Measurements from ENCODE around the gene CDK6. TPM values are rescaled to one million over a fixed set of nuclear protein-coding genes. Genes with fewer than 3 reads are reported as not detected.

Gene CDK6
- total and polyA plus RNA-seq, 4 donors, result 1.6 to 66.4 (median 12.1) TPM

GRCh38 chr7:92595281-92595680 is 241.1 kb downstream of the CDK6 start:
- Histone ChIP-seq H3K27ac (ENCODE audit: low read depth in 1 of 2, low read length in 1 of 2) (no peak overlapping the region), H3K36me3 (ENCODE audit: control insufficient read depth in 4 of 4, insufficient read depth in 4 of 4, low read length in 4 of 4) (no peaks in the 10 kb centered on the region), H3K4me3 (no peak overlapping the region), H3K9ac (ENCODE audit: insufficient read depth in 1 of 2, low read length in 2 of 2) (no peak overlapping the region), H3K4me1 (ENCODE audit: control insufficient read depth in 5 of 5, insufficient read depth in 5 of 5, low read length in 5 of 5) (peaks cover 0 to 6% (median 0%) of the 10 kb centered on the region in 5 donors), H3K9me3 (ENCODE audit: control insufficient read depth in 4 of 4, insufficient read depth in 3 of 4, low read length in 3 of 4) (no peaks in the 10 kb centered on the region), H3K27me3 (ENCODE audit: control insufficient read depth in 3 of 3, insufficient read depth in 3 of 3, low read length in 2 of 3) (no peaks in the 10 kb centered on the region)
- TF ChIP-seq, protein P1, sequence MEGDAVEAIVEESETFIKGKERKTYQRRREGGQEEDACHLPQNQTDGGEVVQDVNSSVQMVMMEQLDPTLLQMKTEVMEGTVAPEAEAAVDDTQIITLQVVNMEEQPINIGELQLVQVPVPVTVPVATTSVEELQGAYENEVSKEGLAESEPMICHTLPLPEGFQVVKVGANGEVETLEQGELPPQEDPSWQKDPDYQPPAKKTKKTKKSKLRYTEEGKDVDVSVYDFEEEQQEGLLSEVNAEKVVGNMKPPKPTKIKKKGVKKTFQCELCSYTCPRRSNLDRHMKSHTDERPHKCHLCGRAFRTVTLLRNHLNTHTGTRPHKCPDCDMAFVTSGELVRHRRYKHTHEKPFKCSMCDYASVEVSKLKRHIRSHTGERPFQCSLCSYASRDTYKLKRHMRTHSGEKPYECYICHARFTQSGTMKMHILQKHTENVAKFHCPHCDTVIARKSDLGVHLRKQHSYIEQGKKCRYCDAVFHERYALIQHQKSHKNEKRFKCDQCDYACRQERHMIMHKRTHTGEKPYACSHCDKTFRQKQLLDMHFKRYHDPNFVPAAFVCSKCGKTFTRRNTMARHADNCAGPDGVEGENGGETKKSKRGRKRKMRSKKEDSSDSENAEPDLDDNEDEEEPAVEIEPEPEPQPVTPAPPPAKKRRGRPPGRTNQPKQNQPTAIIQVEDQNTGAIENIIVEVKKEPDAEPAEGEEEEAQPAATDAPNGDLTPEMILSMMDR (IDR thresholded peaks at IDR 0.05; ENCODE audit: control extremely low read depth, extremely low read depth), result no peak
- WGBS, 2 donors, result 83% methylated on average over 4 of the region's 4 CpGs
- DNase-seq, result no peak
- no peak for ATAC-seq (ENCODE audit: insufficient read depth, low FRiP score)

- peaks cover 0 to 3% (median 0%) of the 10 kb centered on the region in 4 donors for H3K36me3 ChIP-seq (ENCODE audit: control insufficient read depth in 4 of 4, insufficient read depth in 4 of 4, low read length in 4 of 4)
- no peaks in the 10 kb centered on the region for H3K27me3 ChIP-seq (ENCODE audit: control insufficient read depth in 3 of 3, insufficient read depth in 3 of 3, low read length in 2 of 3)
- no peak overlapping the region for H3K27ac ChIP-seq (ENCODE audit: low read depth in 1 of 2, low read length in 1 of 2)
- no peaks in the 10 kb centered on the region for H3K9me3 ChIP-seq (ENCODE audit: control insufficient read depth in 4 of 4, insufficient read depth in 3 of 4, low read length in 3 of 4)
- ATAC-seq (ENCODE audit: insufficient read depth, low FRiP score) (no peak), DNase-seq (no peak)
- H3K9ac ChIP-seq (ENCODE audit: insufficient read depth in 1 of 2, low read length in 2 of 2), result no peak overlapping the region
- peaks cover 0 to 6% (median 0%) of the 10 kb centered on the region in 5 donors for H3K4me1 ChIP-seq (ENCODE audit: control insufficient read depth in 5 of 5, insufficient read depth in 5 of 5, low read length in 5 of 5)
- H3K4me3 ChIP-seq, result no peak overlapping the region
- TF ChIP-seq, protein P1 (IDR thresholded peaks at IDR 0.05; ENCODE audit: control extremely low read depth, extremely low read depth), result no peak
- 93 to 98% methylated on average over 3 of the region's 3 CpGs for WGBS, 2 donors
Measured at GRCh38 chr7:92594746-92595145, 241.6 kb downstream of the CDK6 start.

- no peak overlapping the region for H3K27ac ChIP-seq (ENCODE audit: low read depth in 1 of 2, low read length in 1 of 2)
- no peaks in the 10 kb centered on the region for H3K9me3 ChIP-seq (ENCODE audit: control insufficient read depth in 4 of 4, insufficient read depth in 3 of 4, low read length in 3 of 4)
- H3K4me3 ChIP-seq, result no peak overlapping the region
- peaks cover 7 to 34% (median 12%) of the 10 kb centered on the region in 5 donors for H3K4me1 ChIP-seq (ENCODE audit: control insufficient read depth in 5 of 5, insufficient read depth in 5 of 5, low read length in 5 of 5)
- H3K27me3 ChIP-seq (ENCODE audit: control insufficient read depth in 3 of 3, insufficient read depth in 3 of 3, low read length in 2 of 3), result no peaks in the 10 kb centered on the region
- TF ChIP-seq, protein P1 (IDR thresholded peaks at IDR 0.05; ENCODE audit: control extremely low read depth, extremely low read depth), result no peak
- 40 to 43% methylated on average over 19 of the region's 19 CpGs for WGBS, 2 donors
- peaks cover 0 to 6% (median 0%) of the 10 kb centered on the region in 4 donors for H3K36me3 ChIP-seq (ENCODE audit: control insufficient read depth in 4 of 4, insufficient read depth in 4 of 4, low read length in 4 of 4)
- DNase-seq (no peak), ATAC-seq (ENCODE audit: insufficient read depth, low FRiP score) (no peak)
- H3K9ac ChIP-seq (ENCODE audit: insufficient read depth in 1 of 2, low read length in 2 of 2), result peak overlapping the region in 1 of 2 donors; percentile 61
Measured at GRCh38 chr7:92590711-92591310, 245.6 kb downstream of the CDK6 start.

GRCh38 chr7:92589056-92589455 is 247.3 kb downstream of the CDK6 start:
- Histone ChIP-seq H3K27me3 (ENCODE audit: control insufficient read depth in 3 of 3, insufficient read depth in 3 of 3, low read length in 2 of 3) (no peaks in the 10 kb centered on the region), H3K9ac (ENCODE audit: insufficient read depth in 1 of 2, low read length in 2 of 2) (peak overlapping the region; percentile 82 to 90), H3K27ac (ENCODE audit: low read depth in 1 of 2, low read length in 1 of 2) (no peak overlapping the region), H3K4me3 (peak overlapping the region; percentile 13), H3K36me3 (ENCODE audit: control insufficient read depth in 4 of 4, insufficient read depth in 4 of 4, low read length in 4 of 4) (peaks cover 0 to 6% (median 0%) of the 10 kb centered on the region in 4 donors), H3K4me1 (ENCODE audit: control insufficient read depth in 5 of 5, insufficient read depth in 5 of 5, low read length in 5 of 5) (peaks cover 7 to 37% (median 15%) of the 10 kb centered on the region in 5 donors), H3K9me3 (ENCODE audit: control insufficient read depth in 4 of 4, insufficient read depth in 3 of 4, low read length in 3 of 4) (no peaks in the 10 kb centered on the region)
- ATAC-seq (ENCODE audit: insufficient read depth, low FRiP score), result no peak
- no peak for DNase-seq
- WGBS, 2 donors, result 42 to 48% methylated on average over 7 of the region's 7 CpGs
- TF ChIP-seq, protein P1 (IDR thresholded peaks at IDR 0.05; ENCODE audit: control extremely low read depth, extremely low read depth), result no peak

Measured in lung (tissue), 12 donors.